ENCODE measurements around the gene AKAP13. TPM values are rescaled to one million over a fixed set of nuclear protein-coding genes. Genes with fewer than 3 reads are reported as not detected.
"Not testable (repeated sequence)": the region's sequence is repeated elsewhere in the genome, so short reads cannot be mapped to it uniquely, and the experiment has no call there.

The AKAP13 gene
- total RNA-seq, 1 donor from 2014 or later = 145 TPM

GRCh38 chr15:85652457-85652856 lies 272.1 kb downstream of the AKAP13 start:
- DNase-seq = no peak
- Mint-ChIP-seq H3K27me3 (ENCODE audit: unreplicated experiment) (peaks cover 5% of the 10 kb centered on the region), H3K27ac (ENCODE audit: unreplicated experiment) (no peak overlapping the region), H3K36me3 (ENCODE audit: unreplicated experiment) (no peaks in the 10 kb centered on the region), H3K4me3 (ENCODE audit: unreplicated experiment) (no peak overlapping the region), H3K4me1 (ENCODE audit: low read depth, unreplicated experiment) (peaks cover 6% of the 10 kb centered on the region), H3K9me3 (ENCODE audit: unreplicated experiment) (no peaks in the 10 kb centered on the region)
- no peak for TF ChIP-seq CTCF (IDR thresholded peaks at IDR 0.05; ENCODE audit: partially characterized antibody, unreplicated experiment)

GRCh38 chr15:85657132-85657531 lies 276.7 kb downstream of the AKAP13 start:
- no peak overlapping the region for H3K4me3 Mint-ChIP-seq (ENCODE audit: unreplicated experiment)
- H3K27ac Mint-ChIP-seq (ENCODE audit: unreplicated experiment) = no peak overlapping the region
- no peaks in the 10 kb centered on the region for H3K9me3 Mint-ChIP-seq (ENCODE audit: unreplicated experiment)
- H3K4me1 Mint-ChIP-seq (ENCODE audit: low read depth, unreplicated experiment) = no peaks in the 10 kb centered on the region
- peaks cover 5% of the 10 kb centered on the region for H3K27me3 Mint-ChIP-seq (ENCODE audit: unreplicated experiment)
- H3K36me3 Mint-ChIP-seq (ENCODE audit: unreplicated experiment) = no peaks in the 10 kb centered on the region
- no peak for DNase-seq
- no peak for TF ChIP-seq CTCF (IDR thresholded peaks at IDR 0.05; ENCODE audit: partially characterized antibody, unreplicated experiment)

- H3K27ac Mint-ChIP-seq (ENCODE audit: unreplicated experiment) = no peak overlapping the region
- no peaks in the 10 kb centered on the region for H3K9me3 Mint-ChIP-seq (ENCODE audit: unreplicated experiment)
- no peaks in the 10 kb centered on the region for H3K4me1 Mint-ChIP-seq (ENCODE audit: low read depth, unreplicated experiment)
- H3K4me3 Mint-ChIP-seq (ENCODE audit: unreplicated experiment) = no peak overlapping the region
- peaks cover 5% of the 10 kb centered on the region for H3K27me3 Mint-ChIP-seq (ENCODE audit: unreplicated experiment)
- no peak for TF ChIP-seq CTCF (IDR thresholded peaks at IDR 0.05; ENCODE audit: partially characterized antibody, unreplicated experiment)
- DNase-seq = no peak
- no peaks in the 10 kb centered on the region for H3K36me3 Mint-ChIP-seq (ENCODE audit: unreplicated experiment)
Measured at GRCh38 chr15:85658816-85659215, 278.4 kb downstream of the AKAP13 start.

GRCh38 chr15:85661859-85662258 lies 281.5 kb downstream of the AKAP13 start:
- Mint-ChIP-seq H3K4me3 (ENCODE audit: unreplicated experiment) (no peak overlapping the region), H3K36me3 (ENCODE audit: unreplicated experiment) (peaks cover 4% of the 10 kb centered on the region), H3K27me3 (ENCODE audit: unreplicated experiment) (no peaks in the 10 kb centered on the region), H3K4me1 (ENCODE audit: low read depth, unreplicated experiment) (no peaks in the 10 kb centered on the region), H3K27ac (ENCODE audit: unreplicated experiment) (no peak overlapping the region), H3K9me3 (ENCODE audit: unreplicated experiment) (no peaks in the 10 kb centered on the region)
- TF ChIP-seq CTCF (IDR thresholded peaks at IDR 0.05; ENCODE audit: partially characterized antibody, unreplicated experiment) = no peak
- DNase-seq = no peak

- DNase-seq; H3K9me3 Mint-ChIP-seq (ENCODE audit: unreplicated experiment); H3K4me1 Mint-ChIP-seq (ENCODE audit: low read depth, unreplicated experiment); H3K27me3 Mint-ChIP-seq (ENCODE audit: unreplicated experiment); H3K27ac Mint-ChIP-seq (ENCODE audit: unreplicated experiment); H3K36me3 Mint-ChIP-seq (ENCODE audit: unreplicated experiment); H3K4me3 Mint-ChIP-seq (ENCODE audit: unreplicated experiment): not testable (repeated sequence)
Measured at GRCh38 chr15:85665677-85666076, 285.3 kb downstream of the AKAP13 start.
